ENCODE data around the gene CNTNAP5.
"Not testable (repeated sequence)": the region's sequence is repeated elsewhere in the genome, so short reads cannot be mapped to it uniquely, and the experiment has no call there.

The CNTNAP5 gene

DNA sequence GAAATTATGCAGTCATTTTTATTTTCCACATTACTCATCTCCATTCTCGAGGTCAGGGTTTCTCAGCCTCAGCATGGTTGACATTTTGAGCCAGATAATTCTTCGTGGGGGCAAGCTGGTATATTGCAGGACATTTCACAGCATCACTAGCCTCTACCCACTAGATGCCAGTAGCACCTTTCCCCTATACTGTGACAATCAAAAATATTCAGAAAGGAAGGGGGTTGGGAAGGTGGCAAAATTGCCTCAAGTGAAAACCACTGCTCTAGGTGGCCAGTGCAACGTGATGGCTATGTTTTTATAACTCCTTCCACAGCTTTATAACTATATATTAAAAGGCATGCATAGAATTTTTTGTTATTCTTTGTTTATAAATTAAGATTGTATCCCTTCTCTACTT is 294.5 kb downstream of the CNTNAP5 start:
- DNase-seq (ENCODE audit: low read depth, low spot score): no peak

DNA sequence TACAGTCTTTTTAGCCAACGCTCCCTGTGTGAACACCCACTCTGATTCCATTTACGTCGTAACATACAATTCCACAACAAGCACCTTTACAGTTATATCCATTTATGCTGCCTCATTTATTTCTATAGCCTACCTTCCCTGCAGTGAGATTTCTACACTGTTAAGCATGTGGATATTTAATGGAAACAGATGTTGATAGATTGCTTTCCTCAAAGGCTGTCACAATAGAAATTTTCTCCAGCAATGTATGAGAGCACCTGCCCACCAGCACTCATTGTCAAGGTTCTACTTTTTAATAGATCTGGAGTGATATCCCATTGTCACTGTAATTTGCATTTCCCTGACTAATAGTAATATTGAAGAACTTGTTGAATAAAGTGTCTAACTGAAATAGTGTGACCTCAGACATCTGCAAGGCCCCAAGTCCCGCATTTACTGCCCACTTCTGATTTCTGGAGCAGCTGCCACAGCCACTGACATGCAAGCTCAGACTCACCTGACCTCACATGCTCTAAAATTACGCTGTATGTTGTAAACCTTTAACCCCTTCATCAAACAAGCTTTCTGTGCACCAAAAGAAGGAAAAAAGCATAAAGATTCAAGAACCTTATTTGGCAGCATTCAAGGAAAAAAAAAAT is 295.1 kb downstream of the CNTNAP5 start:
- DNase-seq (ENCODE audit: low read depth, low spot score): no peak

- DNase-seq (ENCODE audit: low read depth, low spot score): no peak
Observed at GRCh38 chr2:124323321-124323720, 298.2 kb downstream of the CNTNAP5 start.

DNA sequence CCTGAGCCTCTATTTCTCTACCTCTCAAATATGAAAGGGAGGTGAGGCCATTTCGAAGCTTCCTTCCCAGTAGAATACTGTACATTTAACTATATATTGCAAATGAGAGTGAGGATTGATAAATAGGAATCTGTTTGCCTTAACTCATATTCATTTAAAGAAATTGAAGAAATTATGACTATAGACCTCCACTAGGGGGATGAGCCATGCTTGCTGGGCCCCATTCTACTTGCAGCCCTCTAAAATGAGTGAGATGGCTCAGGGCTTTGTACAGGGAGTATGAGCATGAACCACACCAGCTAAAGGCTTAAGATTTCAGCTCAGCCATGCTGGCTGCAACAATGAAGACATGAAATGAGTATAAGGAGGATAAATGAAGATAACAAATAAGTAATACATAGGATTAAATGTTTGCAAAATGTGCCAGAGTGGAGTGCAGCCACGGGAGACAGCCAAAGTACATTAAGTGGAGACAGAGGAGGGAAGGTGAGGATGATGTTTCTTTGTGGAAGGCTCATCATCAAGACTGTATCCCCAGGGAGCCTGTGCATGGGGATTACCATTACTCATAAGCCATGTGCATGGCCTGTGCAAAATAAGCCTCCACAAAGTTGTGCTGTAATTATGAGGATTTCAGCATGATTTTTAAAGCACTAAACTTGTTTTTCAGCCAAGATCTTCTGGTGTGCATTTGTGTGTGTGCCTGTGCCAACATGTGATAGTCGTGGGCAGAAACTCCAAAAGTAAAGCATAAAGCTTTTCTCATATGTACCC is 300.8 kb downstream of the CNTNAP5 start:
- no peak for DNase-seq (ENCODE audit: low read depth, low spot score)

DNA sequence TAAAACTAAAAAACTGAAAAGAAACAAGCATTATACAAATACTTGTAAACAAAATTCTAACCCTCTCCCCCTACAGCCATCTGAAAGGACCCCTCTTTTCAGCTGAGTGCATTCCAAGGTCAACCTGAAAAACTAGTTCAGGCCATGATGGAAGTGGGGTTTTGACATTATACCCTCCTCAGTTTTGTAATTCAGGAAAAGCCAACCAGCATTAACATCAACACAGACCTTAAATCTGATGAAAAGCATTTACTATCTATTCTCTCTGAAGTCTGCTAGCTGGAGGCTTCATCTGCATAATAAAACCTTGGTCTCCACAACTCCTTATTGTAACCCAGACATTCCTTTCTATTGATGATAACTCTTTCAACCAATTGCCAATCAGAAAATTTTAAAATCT is 302.2 kb downstream of the CNTNAP5 start:
- no peak for DNase-seq (ENCODE audit: low read depth, low spot score)

DNA sequence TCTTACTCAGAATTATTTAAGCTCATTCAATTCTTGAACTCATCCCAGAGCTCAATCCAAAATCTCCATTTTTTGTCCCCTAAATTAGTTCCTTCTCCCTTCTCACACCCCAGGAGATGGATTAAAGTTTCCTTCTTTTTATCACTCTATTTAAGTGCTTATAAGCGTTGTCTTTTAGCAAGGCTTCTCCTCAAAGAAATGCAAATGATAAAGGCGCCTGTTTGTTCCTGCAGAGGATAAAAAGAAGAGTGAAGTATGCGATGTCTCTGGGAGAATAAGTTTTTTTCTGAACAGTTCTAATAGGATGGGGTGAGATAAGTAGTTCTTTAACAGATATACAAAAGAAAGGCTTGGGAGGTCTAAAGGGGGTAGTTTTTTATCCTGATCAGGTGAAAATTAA is 303.3 kb downstream of the CNTNAP5 start:
- DNase-seq (ENCODE audit: low read depth, low spot score): no peak

DNA sequence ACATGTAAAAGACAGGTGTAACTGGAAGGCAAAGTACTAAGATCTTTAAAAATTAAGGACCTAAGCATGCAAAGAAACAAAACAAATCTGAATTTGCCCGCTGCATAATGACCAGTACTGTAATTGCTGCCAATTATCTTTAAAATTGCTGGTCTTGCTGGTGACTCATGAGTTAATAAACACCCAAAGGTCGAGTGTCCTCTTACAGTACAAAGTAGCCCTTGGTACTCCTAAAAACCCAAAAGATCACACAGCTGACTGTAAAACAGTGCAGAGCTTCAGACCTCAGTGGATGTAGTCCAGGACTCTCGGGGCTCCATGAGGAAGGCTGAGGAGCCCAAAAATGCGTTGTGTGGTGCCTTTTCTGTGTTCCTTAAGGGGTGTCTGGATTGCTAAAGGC is 308.7 kb downstream of the CNTNAP5 start:
- DNase-seq (ENCODE audit: low read depth, low spot score): no peak

GRCh38 chr2:124335058-124335457 is 310.0 kb downstream of the CNTNAP5 start:
- DNase-seq (ENCODE audit: low read depth, low spot score): no peak

DNA sequence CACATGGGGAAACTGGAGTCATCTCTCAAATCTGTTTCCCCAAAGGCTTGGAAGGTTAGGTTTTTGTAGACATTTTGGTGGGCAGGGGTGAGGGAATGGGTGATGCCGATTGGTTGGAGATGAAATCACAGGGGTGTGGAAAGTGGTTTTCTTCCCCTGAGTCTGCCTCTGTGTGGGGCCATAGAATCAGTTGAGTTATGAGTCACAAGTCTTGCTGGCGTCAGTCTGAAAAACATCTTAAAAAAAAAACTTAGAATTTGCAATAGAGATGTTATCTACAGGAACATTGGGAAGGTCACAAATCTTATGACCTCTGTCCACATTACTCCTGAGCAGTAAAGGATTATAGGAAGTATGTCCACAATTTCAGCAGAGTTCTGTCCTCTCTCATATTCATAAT is 314.6 kb downstream of the CNTNAP5 start:
- no peak for DNase-seq (ENCODE audit: low read depth, low spot score)

DNA sequence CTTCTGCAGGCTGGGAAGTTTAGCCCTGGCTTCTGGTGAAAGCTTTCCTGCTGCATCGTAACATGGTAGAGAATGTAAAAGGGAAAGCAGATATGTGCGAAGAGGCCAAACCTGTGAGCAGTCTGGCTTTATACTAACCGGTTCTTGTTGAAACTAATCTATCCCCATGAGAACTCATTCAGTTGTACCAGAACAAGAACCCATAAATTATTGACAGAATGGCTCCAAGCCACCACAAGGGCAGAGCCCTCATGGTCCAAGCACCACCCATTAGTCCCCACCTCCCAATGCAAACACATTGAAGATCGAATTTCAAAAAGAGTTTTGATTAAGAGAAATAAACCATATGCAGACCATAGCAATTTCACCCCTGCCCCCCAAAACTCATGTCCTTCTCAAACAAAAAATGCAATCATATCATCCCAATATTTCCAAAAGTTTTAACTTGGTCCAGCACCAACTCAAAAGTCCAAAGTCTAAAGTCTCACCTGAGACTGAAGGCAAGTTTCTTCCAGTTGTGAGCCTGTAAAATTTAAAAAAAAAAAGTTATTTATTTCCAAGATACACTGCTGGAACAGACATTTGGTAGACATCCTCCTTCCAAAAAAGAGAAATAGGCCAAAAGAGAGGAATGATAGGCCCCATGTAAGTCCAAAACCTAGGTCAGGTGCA is 318.9 kb downstream of the CNTNAP5 start:
- DNase-seq (ENCODE audit: low read depth, low spot score): no peak

- DNase-seq (ENCODE audit: low read depth, low spot score): no peak
Observed at GRCh38 chr2:124347209-124347608, 322.1 kb downstream of the CNTNAP5 start.

- DNase-seq (ENCODE audit: low read depth, low spot score): no peak
Observed at GRCh38 chr2:124353656-124354055, 328.6 kb downstream of the CNTNAP5 start.

DNA sequence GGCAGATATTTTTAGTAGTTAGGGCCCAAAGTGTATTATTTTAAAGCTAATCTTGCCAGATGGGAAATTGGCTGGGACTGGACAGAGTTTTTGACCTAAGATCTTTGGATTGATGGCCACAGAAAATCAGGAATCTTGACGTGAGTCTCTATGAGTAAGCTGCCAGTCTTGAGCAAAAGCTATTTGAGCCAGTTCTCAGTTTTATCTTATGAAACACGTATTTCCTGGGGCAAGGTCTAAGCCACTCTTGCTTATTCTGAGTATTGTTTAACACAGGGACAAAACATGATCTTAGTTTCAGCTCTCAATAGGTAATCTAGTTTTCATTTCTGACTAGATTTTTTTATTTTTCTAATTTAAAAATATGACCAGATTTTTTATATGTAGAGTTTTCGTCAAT is 329.4 kb downstream of the CNTNAP5 start:
- DNase-seq (ENCODE audit: low read depth, low spot score): no peak

- DNase-seq (ENCODE audit: low read depth, low spot score): not testable (repeated sequence)
Observed at GRCh38 chr2:124361966-124362365, 336.9 kb downstream of the CNTNAP5 start.

GRCh38 chr2:124369181-124369580 is 344.1 kb downstream of the CNTNAP5 start:
- DNase-seq (ENCODE audit: low read depth, low spot score): no peak

DNA sequence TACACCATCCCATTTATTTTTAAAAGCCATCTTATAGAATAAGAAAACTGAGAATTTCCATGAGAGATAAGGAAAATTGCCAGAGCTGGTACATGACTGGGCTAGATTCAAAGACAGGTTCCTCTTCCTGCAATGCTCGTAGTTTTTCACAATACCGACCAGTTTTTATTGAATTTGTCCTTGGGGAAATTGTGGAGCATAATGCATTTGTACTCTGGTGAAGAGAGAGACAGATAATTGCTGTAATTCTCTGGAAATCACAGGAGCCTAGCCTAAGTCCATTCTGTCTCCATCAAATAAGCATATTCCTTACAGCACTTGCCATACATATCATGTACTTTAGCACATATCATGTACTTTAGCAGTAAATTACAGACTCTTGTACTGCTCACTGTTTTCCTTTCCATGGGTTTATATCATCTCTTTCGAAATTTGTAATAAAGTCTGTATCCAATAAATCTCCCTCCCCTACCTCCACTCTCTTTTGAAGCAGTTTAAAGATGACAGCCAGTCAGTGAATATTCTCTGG is 355.2 kb downstream of the CNTNAP5 start:
- no peak for DNase-seq (ENCODE audit: low read depth, low spot score)

DNA sequence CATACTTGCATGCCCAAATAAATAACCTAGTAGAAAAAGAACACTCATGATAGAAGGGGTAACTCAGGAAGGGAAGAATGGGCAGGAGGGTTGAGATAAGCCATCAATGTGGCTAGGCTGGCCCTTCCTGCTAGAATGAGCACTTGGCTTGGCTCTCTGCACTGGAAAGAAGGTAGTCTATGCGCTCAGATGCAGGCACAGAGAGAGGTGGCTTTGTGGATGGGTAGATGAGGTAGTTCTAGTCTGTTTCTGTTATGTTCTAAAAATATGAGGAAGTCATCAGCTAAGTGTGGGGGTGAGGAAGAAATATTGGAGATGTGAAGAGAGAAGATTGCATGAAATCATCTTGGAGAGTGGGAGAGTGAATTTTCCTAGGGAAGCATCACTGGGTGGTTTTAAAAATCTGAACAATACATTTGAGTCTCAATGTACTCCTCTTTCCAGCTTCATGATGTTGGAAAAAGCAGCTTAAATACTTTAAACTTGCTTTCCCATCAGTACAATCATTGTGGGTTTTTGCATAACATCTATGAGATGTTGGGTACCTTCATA is 357.1 kb downstream of the CNTNAP5 start:
- no peak for DNase-seq (ENCODE audit: low read depth, low spot score)

DNA sequence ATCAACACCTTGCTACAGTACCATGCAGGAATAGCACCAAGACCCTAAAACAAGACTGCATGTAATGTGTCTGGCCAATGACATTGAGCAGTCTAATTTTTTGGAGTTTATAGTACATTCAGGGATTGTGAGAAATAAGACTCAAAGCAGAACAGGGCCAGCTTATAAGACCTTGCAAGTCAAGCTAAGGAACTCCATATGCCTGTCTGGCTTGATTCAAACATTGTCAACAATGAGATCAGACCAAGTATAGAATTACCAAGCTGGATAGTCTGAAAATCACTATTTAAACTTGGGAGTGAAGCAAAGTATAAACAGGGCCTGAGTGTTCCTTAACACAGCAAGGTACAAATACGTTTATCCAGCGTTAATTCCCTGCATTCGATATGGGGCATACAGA is 370.9 kb downstream of the CNTNAP5 start:
- DNase-seq (ENCODE audit: low read depth, low spot score): no peak

GRCh38 chr2:124402274-124402673 is 377.2 kb downstream of the CNTNAP5 start:
- DNase-seq (ENCODE audit: low read depth, low spot score): no peak

GRCh38 chr2:124407836-124408534 is 382.9 kb downstream of the CNTNAP5 start:
- DNase-seq (ENCODE audit: low read depth, low spot score): not testable (repeated sequence)

- no peak for DNase-seq (ENCODE audit: low read depth, low spot score)
Observed at GRCh38 chr2:124424074-124424473, 399.0 kb downstream of the CNTNAP5 start.

DNA sequence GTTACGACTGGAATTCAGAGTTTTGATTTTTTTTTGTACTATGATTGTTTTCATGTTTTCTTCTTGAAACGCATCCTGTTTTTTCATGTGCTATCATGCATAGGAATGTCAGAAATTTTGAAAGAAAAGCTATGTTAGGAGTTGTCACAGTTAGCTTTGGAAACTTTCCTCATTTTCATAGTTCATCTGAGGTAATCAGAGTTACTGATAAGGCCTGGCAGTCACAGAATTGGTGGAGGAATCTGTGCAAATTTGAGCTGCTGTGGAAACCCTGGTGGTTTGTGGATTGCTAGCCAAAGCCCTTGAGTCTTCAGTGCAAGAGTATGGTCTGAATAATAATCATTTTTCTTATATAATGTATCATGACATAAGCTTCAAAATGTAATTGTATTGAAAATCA is 401.0 kb downstream of the CNTNAP5 start:
- no peak for DNase-seq (ENCODE audit: low read depth, low spot score)

All from smooth muscle cell of the brain vasculature (primary cell).